Stimulated activated CD4-positive, alpha-beta T cell treated with anti-CD3 and anti-CD28 coated beads, Interleukin-2, amount 100 ng/mL, for 4 hours (primary cell): ENCODE data around the gene MAP3K4.

ENCODE experiments used
- DNase-seq: peaks from one replicate; pipeline ENCODE4 v3.0.0-alpha.2; 2020; ENCODE audit warnings: low read depth

The MAP3K4 gene

GRCh38 chr6:161041274-161041673 is 49.7 kb downstream of the MAP3K4 start:
- DNase-seq: no peak

- no peak for DNase-seq
Measured at GRCh38 chr6:161044335-161044734, 52.8 kb downstream of the MAP3K4 start.

- no peak for DNase-seq
Measured at GRCh38 chr6:161048641-161049040, 57.1 kb downstream of the MAP3K4 start.

GRCh38 chr6:161050134-161050765 is 58.7 kb downstream of the MAP3K4 start:
- no peak for DNase-seq

GRCh38 chr6:161053103-161053502 is 61.5 kb downstream of the MAP3K4 start:
- no peak for DNase-seq

- no peak for DNase-seq
Measured at GRCh38 chr6:161054876-161055275, 63.3 kb downstream of the MAP3K4 start.

- DNase-seq: no peak
Measured at GRCh38 chr6:161056451-161056850, 64.9 kb downstream of the MAP3K4 start.

GRCh38 chr6:161057103-161058091 is 65.8 kb downstream of the MAP3K4 start:
- DNase-seq: no peak

GRCh38 chr6:161058741-161059140 is 67.2 kb downstream of the MAP3K4 start:
- DNase-seq: no peak

- DNase-seq: no peak
Measured at GRCh38 chr6:161061576-161061975, 70.0 kb downstream of the MAP3K4 start.

GRCh38 chr6:161064915-161065314 is 73.3 kb downstream of the MAP3K4 start:
- no peak for DNase-seq

GRCh38 chr6:161066511-161066910 is 74.9 kb downstream of the MAP3K4 start:
- no peak for DNase-seq

- DNase-seq: no peak
Measured at GRCh38 chr6:161067749-161068148, 76.2 kb downstream of the MAP3K4 start.

- DNase-seq: no peak
Measured at GRCh38 chr6:161068321-161068741, 76.8 kb downstream of the MAP3K4 start.

- DNase-seq: no peak
Measured at GRCh38 chr6:161073930-161074329, 82.4 kb downstream of the MAP3K4 start.

- no peak for DNase-seq
Measured at GRCh38 chr6:161074496-161075121, 83.0 kb downstream of the MAP3K4 start.

- no peak for DNase-seq
Measured at GRCh38 chr6:161076181-161076677, 84.7 kb downstream of the MAP3K4 start.

- DNase-seq: peak; percentile 37
Measured at GRCh38 chr6:161079566-161080262, 88.1 kb downstream of the MAP3K4 start.

- no peak for DNase-seq
Measured at GRCh38 chr6:161080263-161080970, 88.8 kb downstream of the MAP3K4 start.

GRCh38 chr6:161082215-161082614 is 90.6 kb downstream of the MAP3K4 start:
- DNase-seq: no peak

GRCh38 chr6:161085246-161085645 is 93.7 kb downstream of the MAP3K4 start:
- DNase-seq: no peak
